ENCODE data around the gene SCIN.

The SCIN gene

DNA sequence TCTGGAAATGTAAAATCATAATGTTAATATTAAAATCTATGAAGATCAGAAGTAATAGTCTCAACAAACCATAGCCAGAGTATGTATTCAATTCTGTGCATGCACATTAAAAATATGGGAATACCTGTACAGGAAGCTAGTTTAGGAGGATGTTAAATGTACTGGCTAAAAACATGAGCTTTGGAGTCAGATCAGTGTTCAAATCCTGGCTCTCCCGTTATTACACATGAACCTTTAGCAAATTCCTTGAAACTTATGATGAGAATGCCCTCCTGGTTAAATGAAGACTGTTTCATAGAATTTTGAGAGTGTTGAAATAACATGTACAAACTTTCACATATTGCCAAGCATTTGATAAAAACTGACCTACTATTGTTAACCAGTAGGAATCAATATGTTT, 121.5 kb downstream of the SCIN start:
- no peak for TF ChIP-seq JUND (IDR thresholded peaks at IDR 0.05; ENCODE audit: low read depth)
- DNase-seq (ENCODE audit: low read depth in 1 of 2, low spot score in 1 of 2) = no peak
- in situ Hi-C loops (cut with HindIII; ENCODE audit: low pct_unique_long_range_greater_than_20kb, low sequenced_read_pairs) = no loop called here

DNA sequence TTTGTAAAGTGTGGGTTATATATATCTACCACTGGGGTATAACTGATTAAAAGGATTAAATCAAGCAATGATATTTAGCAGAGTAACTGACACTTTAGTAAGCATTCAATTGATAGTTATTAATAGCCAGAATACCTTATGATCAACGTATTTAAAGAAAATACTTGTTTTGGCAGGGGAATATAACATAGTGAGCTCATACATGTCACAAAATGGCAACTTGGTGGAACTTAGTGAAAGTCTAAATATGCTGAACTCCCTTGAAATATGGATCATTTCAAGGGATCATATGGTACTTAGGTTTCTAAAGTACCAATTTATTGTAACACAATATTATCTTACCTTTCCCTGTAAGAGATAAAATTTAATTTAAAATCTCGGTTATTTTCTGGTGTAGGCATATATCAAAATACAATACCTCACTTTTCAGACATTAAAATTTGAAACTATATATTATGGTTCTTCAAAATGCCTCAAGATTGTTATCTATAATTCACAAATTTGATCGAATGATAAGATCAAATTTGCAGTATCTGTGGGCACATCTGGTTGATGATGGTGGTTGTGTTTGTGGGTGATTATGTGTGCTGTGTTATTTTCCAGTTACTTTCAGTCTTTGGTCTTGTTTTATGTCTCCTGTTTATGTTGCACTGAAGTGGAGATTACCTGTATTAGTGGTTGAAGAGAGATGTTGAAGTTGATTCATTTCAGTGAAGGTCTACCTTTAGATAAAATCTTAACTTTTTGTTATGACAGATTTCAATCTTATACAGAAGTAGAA, 122.1 kb downstream of the SCIN start:
- in situ Hi-C loops (cut with HindIII; ENCODE audit: low pct_unique_long_range_greater_than_20kb, low sequenced_read_pairs) = no loop called here
- TF ChIP-seq JUND (IDR thresholded peaks at IDR 0.05; ENCODE audit: low read depth) = no peak
- DNase-seq (ENCODE audit: low read depth in 1 of 2, low spot score in 1 of 2) = no peak

DNA sequence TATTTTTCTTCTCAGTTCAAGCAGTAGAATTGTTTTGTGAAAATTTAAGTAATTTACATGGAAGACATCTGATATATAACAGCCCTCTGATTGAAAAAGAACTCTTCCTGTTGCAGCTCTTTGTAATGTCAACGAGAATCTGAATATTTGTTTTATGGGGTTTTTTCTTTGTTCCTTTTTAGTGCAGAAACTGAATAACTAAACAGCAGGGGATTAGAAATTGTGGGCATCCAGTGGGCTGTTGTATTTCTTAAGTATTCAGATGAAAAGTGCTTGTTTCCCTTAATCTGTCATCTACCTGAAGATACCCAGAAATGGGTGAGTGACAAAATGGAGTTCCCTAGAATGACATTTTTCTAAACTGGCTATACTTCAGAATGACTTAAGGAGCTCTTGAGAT, 124.3 kb downstream of the SCIN start:
- TF ChIP-seq JUND (IDR thresholded peaks at IDR 0.05; ENCODE audit: low read depth) = no peak
- DNase-seq (ENCODE audit: low read depth in 1 of 2, low spot score in 1 of 2) = no peak
- in situ Hi-C loops (cut with HindIII; ENCODE audit: low pct_unique_long_range_greater_than_20kb, low sequenced_read_pairs) = no loop called here

DNA sequence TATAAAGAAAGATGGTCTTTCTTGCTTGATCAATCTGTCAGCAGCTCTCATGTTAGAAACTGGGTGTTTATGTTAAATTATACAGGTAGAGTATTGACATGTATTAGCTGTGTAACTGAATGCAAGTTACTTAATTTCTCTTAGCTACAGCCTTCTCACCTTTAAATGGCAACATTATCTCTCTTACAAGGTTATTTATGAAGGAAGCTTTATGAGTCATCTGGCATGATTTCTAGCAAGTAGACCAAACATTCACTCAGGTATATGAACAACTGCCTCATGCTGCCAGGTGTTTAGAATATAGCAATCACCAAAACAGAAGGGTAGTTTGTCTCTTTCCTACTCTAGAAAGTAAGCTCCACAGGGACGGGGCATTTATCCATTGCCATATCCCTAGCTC, 125.4 kb downstream of the SCIN start:
- in situ Hi-C loops (cut with HindIII; ENCODE audit: low pct_unique_long_range_greater_than_20kb, low sequenced_read_pairs) = no loop called here
- DNase-seq (ENCODE audit: low read depth in 1 of 2, low spot score in 1 of 2) = no peak
- TF ChIP-seq JUND (IDR thresholded peaks at IDR 0.05; ENCODE audit: low read depth) = no peak

DNA sequence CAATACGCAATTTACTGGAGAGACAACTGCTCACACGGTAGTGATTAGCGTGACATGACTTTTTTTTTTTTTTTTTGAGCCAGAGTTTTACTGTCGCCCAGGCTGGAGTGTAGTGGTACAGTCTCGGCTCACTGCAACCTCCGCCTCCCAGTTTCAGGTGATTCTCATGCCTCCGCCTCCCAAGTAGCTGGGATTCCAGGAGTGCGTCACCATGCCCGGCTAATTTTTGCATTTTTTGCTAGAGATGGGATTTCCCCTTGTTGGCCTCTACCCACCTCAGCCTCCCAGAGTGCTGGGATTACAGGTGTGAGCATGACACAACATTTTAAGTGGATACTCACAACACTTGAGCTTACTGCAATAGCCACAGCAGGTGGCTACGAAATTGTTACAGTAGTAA, 128.8 kb downstream of the SCIN start:
- DNase-seq (ENCODE audit: low read depth in 1 of 2, low spot score in 1 of 2) = no peak
- no peak for TF ChIP-seq JUND (IDR thresholded peaks at IDR 0.05; ENCODE audit: low read depth)
- in situ Hi-C loops (cut with HindIII; ENCODE audit: low pct_unique_long_range_greater_than_20kb, low sequenced_read_pairs) = no loop called here

DNA sequence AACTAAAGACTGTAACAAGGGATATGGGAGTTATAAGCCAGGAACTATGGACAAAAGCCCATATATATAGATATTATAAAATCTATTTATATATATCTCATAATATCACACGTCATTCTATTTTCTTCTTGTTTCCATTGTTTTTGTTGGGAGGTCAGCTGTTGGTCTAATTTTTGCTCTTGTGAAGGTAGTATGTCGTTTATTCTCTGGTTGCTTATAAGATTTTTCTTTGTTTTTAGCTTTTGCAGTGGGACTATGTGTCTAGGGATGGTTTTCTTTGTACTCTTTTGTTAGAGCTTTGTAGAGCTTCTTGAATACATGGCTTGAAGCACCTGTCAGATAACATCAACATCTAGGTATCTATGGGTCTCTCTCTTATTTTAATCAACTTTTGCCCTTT, 130.9 kb downstream of the SCIN start:
- TF ChIP-seq JUND (IDR thresholded peaks at IDR 0.05; ENCODE audit: low read depth) = no peak
- DNase-seq (ENCODE audit: low read depth in 1 of 2, low spot score in 1 of 2) = no peak
- in situ Hi-C loops (cut with HindIII; ENCODE audit: low pct_unique_long_range_greater_than_20kb, low sequenced_read_pairs) = no loop called here

DNA sequence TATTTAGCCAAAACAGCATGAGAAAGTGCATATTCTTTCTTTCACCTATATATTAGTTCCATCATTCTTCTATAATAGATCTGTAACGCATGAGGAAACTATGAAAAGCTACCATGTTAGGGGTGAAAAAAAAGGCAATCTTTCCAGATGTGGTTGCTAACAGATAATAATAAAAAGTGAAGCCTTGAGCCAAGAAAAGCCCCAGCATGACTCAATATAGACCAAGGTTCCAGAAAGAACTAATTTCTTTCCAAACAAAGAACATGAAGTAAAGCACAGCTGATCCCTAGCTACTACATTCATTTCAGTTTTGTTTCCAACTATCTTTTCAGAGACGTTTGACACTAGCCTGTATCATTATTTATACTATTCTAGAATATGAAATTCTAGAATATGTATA, 133.4 kb downstream of the SCIN start:
- in situ Hi-C loops (cut with HindIII; ENCODE audit: low pct_unique_long_range_greater_than_20kb, low sequenced_read_pairs) = no loop called here
- no peak for DNase-seq (ENCODE audit: low read depth in 1 of 2, low spot score in 1 of 2)
- no peak for TF ChIP-seq JUND (IDR thresholded peaks at IDR 0.05; ENCODE audit: low read depth)

DNA sequence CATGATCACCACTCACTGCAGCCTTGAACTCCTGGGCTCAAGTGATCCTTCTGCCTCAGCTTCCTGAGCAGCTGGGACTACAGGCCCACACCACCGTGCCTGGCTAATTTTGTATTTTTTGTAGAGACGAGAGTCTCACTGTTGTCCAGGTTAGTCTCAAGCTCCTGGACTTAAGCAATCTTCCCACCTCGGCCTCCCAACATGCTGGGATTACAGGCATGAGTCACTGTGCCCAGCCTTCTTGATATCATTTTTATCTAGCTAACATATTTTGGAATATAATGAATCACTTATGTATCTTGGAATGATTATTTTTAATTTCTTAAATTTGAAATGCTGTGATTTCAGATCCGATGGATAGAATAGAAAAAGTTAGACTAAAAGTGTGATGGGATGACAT, 135.4 kb downstream of the SCIN start:
- no peak for TF ChIP-seq JUND (IDR thresholded peaks at IDR 0.05; ENCODE audit: low read depth)
- in situ Hi-C loops (cut with HindIII; ENCODE audit: low pct_unique_long_range_greater_than_20kb, low sequenced_read_pairs) = no loop called here

DNA sequence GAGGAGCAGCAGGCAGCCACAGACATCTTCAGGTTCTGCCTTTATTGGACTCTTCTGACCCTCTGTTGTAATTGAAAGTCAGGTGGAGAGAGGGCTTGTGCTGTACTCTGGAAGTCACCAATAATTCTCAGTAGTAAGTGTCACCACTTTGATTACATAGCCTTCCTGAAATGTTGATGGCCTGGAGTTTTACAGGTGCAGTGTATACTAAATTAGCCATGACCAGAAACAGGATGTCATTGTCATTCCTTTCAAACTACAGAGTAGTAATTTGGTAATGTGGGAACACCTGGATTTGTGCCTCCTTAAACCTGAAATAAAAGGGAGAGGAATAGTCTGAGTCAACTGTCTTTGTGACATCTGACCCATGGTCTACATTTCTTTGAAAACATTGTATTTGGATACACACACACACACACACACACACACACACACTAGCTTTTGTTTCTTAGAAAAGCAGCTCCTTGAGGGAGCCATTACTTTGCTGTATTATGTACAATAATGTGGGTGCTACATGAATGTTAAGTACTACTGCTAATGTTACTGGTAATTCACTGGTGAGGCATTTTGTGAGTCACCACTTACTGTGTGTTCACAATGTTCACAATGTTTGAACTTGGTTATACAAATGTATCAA, 136.5 kb downstream of the SCIN start:
- in situ Hi-C loops (cut with HindIII; ENCODE audit: low pct_unique_long_range_greater_than_20kb, low sequenced_read_pairs) = no loop called here
- no peak for TF ChIP-seq JUND (IDR thresholded peaks at IDR 0.05; ENCODE audit: low read depth)
- DNase-seq (ENCODE audit: low read depth in 1 of 2, low spot score in 1 of 2) = no peak

More for the DNA sequence above, 135.4 kb downstream of the SCIN start:
- no peak for DNase-seq (ENCODE audit: low read depth in 1 of 2, low spot score in 1 of 2)

DNA sequence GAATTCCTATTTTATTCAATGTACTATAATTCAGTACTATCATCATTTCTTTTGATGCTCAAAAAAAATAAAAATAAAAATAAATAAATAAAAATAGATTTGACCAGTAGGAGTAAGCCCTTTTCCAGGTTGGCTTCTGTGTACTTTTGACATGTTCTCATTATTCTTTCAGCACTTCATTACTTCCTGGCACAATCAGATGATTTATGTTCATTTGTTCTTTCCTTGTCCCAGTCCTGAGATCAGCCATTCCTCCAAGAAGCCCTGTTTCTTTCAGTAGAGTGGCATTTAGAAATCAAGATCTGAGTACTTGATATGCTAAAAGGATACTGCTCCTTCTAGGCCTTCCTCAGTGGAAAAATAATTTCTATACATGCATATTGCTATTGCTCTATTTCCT, 137.8 kb downstream of the SCIN start:
- TF ChIP-seq JUND (IDR thresholded peaks at IDR 0.05; ENCODE audit: low read depth) = no peak
- in situ Hi-C loops (cut with HindIII; ENCODE audit: low pct_unique_long_range_greater_than_20kb, low sequenced_read_pairs) = no loop called here
- DNase-seq (ENCODE audit: low read depth in 1 of 2, low spot score in 1 of 2) = no peak

Data from T47D (cell line).